ENCODE data around the gene FBXO3. TPM values are rescaled to one million over a fixed set of nuclear protein-coding genes. Genes with fewer than 3 reads are reported as not detected.

Gene FBXO3
- total and polyA plus RNA-seq, 2 of the 8 experiments (the other 6 are each of a cell fraction or from before 2014, with no cell fraction given) = 15.9 to 25.7 TPM

DNA sequence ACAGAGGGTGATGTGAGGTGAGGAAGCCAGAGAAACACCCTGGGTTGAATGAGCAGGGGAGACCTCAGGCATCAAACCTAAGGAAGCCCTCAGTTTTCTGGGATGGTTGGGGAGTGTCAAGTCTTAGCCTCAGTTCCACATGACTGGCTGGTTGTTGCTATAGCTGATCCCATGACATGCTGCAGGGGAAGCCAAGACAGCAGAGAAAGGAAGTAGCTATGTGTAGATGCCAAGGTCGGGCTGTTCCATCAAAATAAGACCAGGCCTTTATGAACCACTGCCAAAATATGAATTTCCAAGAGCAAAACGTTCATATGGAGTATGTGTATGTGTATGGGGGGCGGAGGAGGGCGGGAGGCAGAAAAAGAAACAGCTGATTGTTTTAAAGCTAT is 49.7 kb downstream of the FBXO3 start:
- DNase-seq (ENCODE audit: low read depth in 1 of 2, low spot score in 2 of 2) (no peak), FAIRE-seq (no peak)
- H3K23me2 ChIP-seq (ENCODE audit: low read depth, low read length) = no peaks in the 10 kb centered on the region
- TF ChIP-seq RAD21 (IDR thresholded peaks at IDR 0.05 in 1 of 2, conservative IDR thresholded peaks at IDR 0.05 in 1 of 2; ENCODE audit: low read depth in 2 of 2, low read length in 2 of 2) (no peak), KDM4A (IDR thresholded peaks at IDR 0.05; ENCODE audit: low read depth, low read length, severe bottlenecking) (no peak), RXRA (IDR thresholded peaks at IDR 0.05; ENCODE audit: insufficient read depth, low read depth, low read length) (no peak), EGR1 (IDR thresholded peaks at IDR 0.05; ENCODE audit: borderline replicate concordance, low read depth, low read length) (no peak), SUZ12 (IDR thresholded peaks at IDR 0.05; ENCODE audit: low read length) (no peak)
- TF ChIP-seq, protein P1, sequence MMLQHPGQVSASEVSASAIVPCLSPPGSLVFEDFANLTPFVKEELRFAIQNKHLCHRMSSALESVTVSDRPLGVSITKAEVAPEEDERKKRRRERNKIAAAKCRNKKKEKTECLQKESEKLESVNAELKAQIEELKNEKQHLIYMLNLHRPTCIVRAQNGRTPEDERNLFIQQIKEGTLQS (IDR thresholded peaks at IDR 0.05; ENCODE audit: insufficient read depth, low read depth, low read length) = no peak
- TF ChIP-seq, protein P2, sequence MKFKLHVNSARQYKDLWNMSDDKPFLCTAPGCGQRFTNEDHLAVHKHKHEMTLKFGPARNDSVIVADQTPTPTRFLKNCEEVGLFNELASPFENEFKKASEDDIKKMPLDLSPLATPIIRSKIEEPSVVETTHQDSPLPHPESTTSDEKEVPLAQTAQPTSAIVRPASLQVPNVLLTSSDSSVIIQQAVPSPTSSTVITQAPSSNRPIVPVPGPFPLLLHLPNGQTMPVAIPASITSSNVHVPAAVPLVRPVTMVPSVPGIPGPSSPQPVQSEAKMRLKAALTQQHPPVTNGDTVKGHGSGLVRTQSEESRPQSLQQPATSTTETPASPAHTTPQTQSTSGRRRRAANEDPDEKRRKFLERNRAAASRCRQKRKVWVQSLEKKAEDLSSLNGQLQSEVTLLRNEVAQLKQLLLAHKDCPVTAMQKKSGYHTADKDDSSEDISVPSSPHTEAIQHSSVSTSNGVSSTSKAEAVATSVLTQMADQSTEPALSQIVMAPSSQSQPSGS (IDR thresholded peaks at IDR 0.05; ENCODE audit: low read length) = no peak
- ChIA-PET POLR2A (ENCODE audit: partially characterized antibody) (interaction anchor here (0.8 to 1.1 kb wide), 3 partner anchors 9 to 23 kb away, joined by 3 to 4 read pairs (median 4); no protein-coding TSS in a partner anchor), CTCF (ENCODE audit: partially characterized antibody) (interaction anchor here (0.6 to 3.0 kb wide), 4 partner anchors 9 to 105 kb away, joined by 3 to 8 read pairs (median 4); no protein-coding TSS in a partner anchor)
- H2AFZ ChIP-seq (ENCODE audit: low read length) = no peak overlapping the region
- H4K8ac ChIP-seq (ENCODE audit: extremely low read depth, insufficient read depth, low read length) = no peak overlapping the region
- no peak overlapping the region for H3K4ac ChIP-seq (replicated peaks; ENCODE audit: insufficient read length, low read depth, low read length)
- no peak overlapping the region; the same call in 1 of the 2 replicates for H3K27ac ChIP-seq (ENCODE audit: low read depth, low read length)
- WGBS, 2 experiments (ENCODE audit: extremely low coverage in 1 of 2, insufficient coverage in 1 of 2, insufficient read length in 1 of 2, insufficient replicate concordance in 2 of 2, low coverage in 1 of 2, low lambda C conversion rate in 2 of 2, missing lambda C conversion rate in 1 of 2) = 94% methylated on average over 4 of the region's 4 CpGs; no CpG with 5 or more reads in 1 of the 2 experiments
- no peak overlapping the region for H3K56ac ChIP-seq (replicated peaks; ENCODE audit: insufficient read length, low read depth, low read length)
- H4K91ac ChIP-seq (replicated peaks; ENCODE audit: insufficient read length, low read length) = no peak overlapping the region
- no peaks in the 10 kb centered on the region for H3K9me3 ChIP-seq (ENCODE audit: insufficient read depth in 2 of 2, low read depth in 1 of 2, low read length in 1 of 2)
- H3K9ac ChIP-seq (replicated peaks in 1 of 4; ENCODE audit: extremely low read depth in 1 of 4, low read depth in 3 of 4, low read length in 3 of 4) = no peak overlapping the region
- no peaks in the 10 kb centered on the region for H3K27me3 ChIP-seq (replicated peaks in 1 of 4; ENCODE audit: control insufficient read depth in 3 of 4, extremely low read depth in 1 of 4, insufficient read depth in 3 of 4, low read length in 3 of 4)
- no peak overlapping the region for H3K4me3 ChIP-seq (ENCODE audit: extremely low read depth in 1 of 4, insufficient read depth in 2 of 4, low read depth in 3 of 4, low read length in 4 of 4)
- peaks cover 2 to 7% of the 10 kb centered on the region in 2 experiments for H4K20me1 ChIP-seq (replicated peaks in 1 of 2; ENCODE audit: control insufficient read depth in 1 of 2, insufficient read depth in 2 of 2, low read length in 2 of 2)
- no peak overlapping the region for H3K4me2 ChIP-seq (ENCODE audit: insufficient read depth in 1 of 2, low read depth in 2 of 2, low read length in 2 of 2)
- H3K79me2 ChIP-seq (ENCODE audit: control insufficient read depth in 1 of 2, insufficient read depth in 2 of 2, low read length in 2 of 2) = peaks cover 0 to 19% of the 10 kb centered on the region in 2 experiments; a peak in 2 of 4 replicates
- peaks cover 12% of the 10 kb centered on the region; the same call in 1 of the 2 replicates for H3K79me1 ChIP-seq (ENCODE audit: low read depth, low read length)
- no peak overlapping the region for H3K18ac ChIP-seq (ENCODE audit: extremely low read depth, low read length)
- no peak overlapping the region for H2BK15ac ChIP-seq (ENCODE audit: low read length)
- no peak overlapping the region for H4K5ac ChIP-seq (ENCODE audit: insufficient read length, low read depth, low read length)
- 0 out of 2 replicates have a peak overlapping the region, but pooled peaks have one; percentile 0 for H2BK5ac ChIP-seq (ENCODE audit: low read depth, low read length)
- H2BK20ac ChIP-seq (ENCODE audit: low read length) = no peak overlapping the region
- peaks cover 0 to 4% (median under 1%) of the 10 kb centered on the region in 4 experiments; a peak in 3 of 7 replicates for H3K4me1 ChIP-seq (replicated peaks in 1 of 4; ENCODE audit: control insufficient read depth in 3 of 4, insufficient read depth in 4 of 4, low read length in 3 of 4)
- H2BK120ac ChIP-seq (replicated peaks; ENCODE audit: low read depth, low read length) = no peak overlapping the region
- H3K14ac ChIP-seq (ENCODE audit: insufficient read length) = no peak overlapping the region
- H2AK5ac ChIP-seq (ENCODE audit: low read depth, low read length) = no peak overlapping the region; the same call in 1 of the 2 replicates
- H2BK12ac ChIP-seq (ENCODE audit: low read depth, low read length) = no peak overlapping the region
- H3K23ac ChIP-seq (ENCODE audit: insufficient read length) = no peak overlapping the region
- H3K36me3 ChIP-seq (ENCODE audit: control insufficient read depth in 2 of 4, insufficient read depth in 4 of 4, low read length in 3 of 4) = peaks cover 0 to 16% (median 10%) of the 10 kb centered on the region in 4 experiments; a peak in 5 of 8 replicates

All from H1 (cell line).